OCI-LY1 (cell line): ENCODE results near the gene ITFG1.

ENCODE experiments used
- EZH2 ChIP-seq: fragments of 200-600 bp; sonication (generic), shearing (Covaris generic); IDR thresholded peaks from 2 replicates; pipeline ENCODE4 v1.8.0; 2017; ENCODE audit warnings: borderline replicate concordance, mixed run types, mild to moderate bottlenecking, antibody characterized with exemption, low read length, moderate library complexity, mixed read lengths
- TF ChIP-seq, protein P1 (sequence below): fragments of 200-600 bp; sonication (generic), shearing (Covaris generic); IDR thresholded peaks from 2 replicates; pipeline ENCODE4 v1.5.1; 2017; ENCODE audit warnings: mild to moderate bottlenecking, antibody characterized with exemption, low read length, moderate library complexity, mixed read lengths

DNA sequence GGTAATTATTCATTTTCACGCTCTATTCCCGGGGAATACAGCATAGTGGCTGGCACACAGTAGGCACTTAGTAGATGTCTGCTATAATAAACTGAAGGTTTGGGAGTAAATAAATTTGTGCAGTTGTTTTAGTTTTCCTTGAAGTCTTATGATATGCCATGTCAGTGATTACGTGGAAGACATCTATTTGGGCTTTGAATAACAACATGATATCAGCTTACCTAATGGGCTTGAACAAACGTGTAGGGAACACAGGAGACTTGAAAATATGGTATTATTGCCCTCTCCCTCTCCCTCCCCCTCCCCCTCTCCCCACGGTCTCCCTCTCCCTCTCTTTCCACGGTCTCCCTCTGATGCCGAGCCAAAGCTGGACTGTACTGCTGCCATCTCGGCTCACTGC, 280.8 kb downstream of the ITFG1 start:
- TF ChIP-seq, protein P1, sequence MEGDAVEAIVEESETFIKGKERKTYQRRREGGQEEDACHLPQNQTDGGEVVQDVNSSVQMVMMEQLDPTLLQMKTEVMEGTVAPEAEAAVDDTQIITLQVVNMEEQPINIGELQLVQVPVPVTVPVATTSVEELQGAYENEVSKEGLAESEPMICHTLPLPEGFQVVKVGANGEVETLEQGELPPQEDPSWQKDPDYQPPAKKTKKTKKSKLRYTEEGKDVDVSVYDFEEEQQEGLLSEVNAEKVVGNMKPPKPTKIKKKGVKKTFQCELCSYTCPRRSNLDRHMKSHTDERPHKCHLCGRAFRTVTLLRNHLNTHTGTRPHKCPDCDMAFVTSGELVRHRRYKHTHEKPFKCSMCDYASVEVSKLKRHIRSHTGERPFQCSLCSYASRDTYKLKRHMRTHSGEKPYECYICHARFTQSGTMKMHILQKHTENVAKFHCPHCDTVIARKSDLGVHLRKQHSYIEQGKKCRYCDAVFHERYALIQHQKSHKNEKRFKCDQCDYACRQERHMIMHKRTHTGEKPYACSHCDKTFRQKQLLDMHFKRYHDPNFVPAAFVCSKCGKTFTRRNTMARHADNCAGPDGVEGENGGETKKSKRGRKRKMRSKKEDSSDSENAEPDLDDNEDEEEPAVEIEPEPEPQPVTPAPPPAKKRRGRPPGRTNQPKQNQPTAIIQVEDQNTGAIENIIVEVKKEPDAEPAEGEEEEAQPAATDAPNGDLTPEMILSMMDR = no peak
- no peak for TF ChIP-seq EZH2
